ENCODE measurements around the gene LCNL1.
"Not testable (repeated sequence)": the region's sequence is repeated elsewhere in the genome, so short reads cannot be mapped to it uniquely, and the experiment has no call there.

LCNL1 gene

GRCh38 chr9:137004285-137004684 lies 21.5 kb downstream of the LCNL1 start:
- H3K27ac ChIP-seq (ENCODE audit: low read depth, low read length); H3K4me3 ChIP-seq (ENCODE audit: low read depth in 1 of 2, low read length in 2 of 2); H3K4me1 ChIP-seq (ENCODE audit: control insufficient read depth in 1 of 2, insufficient read depth in 2 of 2, low read length in 2 of 2); H3K36me3 ChIP-seq (ENCODE audit: control insufficient read depth in 1 of 2, insufficient read depth in 2 of 2, low read length in 2 of 2); H3K27me3 ChIP-seq (ENCODE audit: control insufficient read depth in 1 of 2, insufficient read depth in 2 of 2, low read length in 2 of 2); H3K9ac ChIP-seq (ENCODE audit: low read depth in 1 of 2, low read length in 2 of 2); H3K9me3 ChIP-seq (ENCODE audit: control insufficient read depth in 1 of 2, low read length in 2 of 2): not testable (repeated sequence)

GRCh38 chr9:137006116-137007003 lies 23.6 kb downstream of the LCNL1 start:
- Histone ChIP-seq H3K9ac (ENCODE audit: low read depth in 1 of 2, low read length in 2 of 2) (no peak overlapping the region), H3K9me3 (ENCODE audit: control insufficient read depth in 1 of 2, low read length in 2 of 2) (no peaks in the 10 kb centered on the region), H3K27me3 (ENCODE audit: control insufficient read depth in 1 of 2, insufficient read depth in 2 of 2, low read length in 2 of 2) (no peaks in the 10 kb centered on the region), H3K36me3 (ENCODE audit: control insufficient read depth in 1 of 2, insufficient read depth in 2 of 2, low read length in 2 of 2) (peaks cover 0 to 4% of the 10 kb centered on the region in 2 donors), H3K4me3 (ENCODE audit: low read depth in 1 of 2, low read length in 2 of 2) (no peak overlapping the region), H3K27ac (ENCODE audit: low read depth, low read length) (no peak overlapping the region), H3K4me1 (ENCODE audit: control insufficient read depth in 1 of 2, insufficient read depth in 2 of 2, low read length in 2 of 2) (no peaks in the 10 kb centered on the region)

GRCh38 chr9:137007108-137007815 lies 24.5 kb downstream of the LCNL1 start:
- no peaks in the 10 kb centered on the region for H3K4me1 ChIP-seq (ENCODE audit: control insufficient read depth in 1 of 2, insufficient read depth in 2 of 2, low read length in 2 of 2)
- no peak overlapping the region for H3K27ac ChIP-seq (ENCODE audit: low read depth, low read length)
- no peaks in the 10 kb centered on the region for H3K9me3 ChIP-seq (ENCODE audit: control insufficient read depth in 1 of 2, low read length in 2 of 2)
- H3K4me3 ChIP-seq (ENCODE audit: low read depth in 1 of 2, low read length in 2 of 2), result no peak overlapping the region
- no peaks in the 10 kb centered on the region for H3K27me3 ChIP-seq (ENCODE audit: control insufficient read depth in 1 of 2, insufficient read depth in 2 of 2, low read length in 2 of 2)
- peaks cover 0 to 4% of the 10 kb centered on the region in 2 donors for H3K36me3 ChIP-seq (ENCODE audit: control insufficient read depth in 1 of 2, insufficient read depth in 2 of 2, low read length in 2 of 2)
- H3K9ac ChIP-seq (ENCODE audit: low read depth in 1 of 2, low read length in 2 of 2), result no peak overlapping the region

GRCh38 chr9:137007816-137008270 lies 25.1 kb downstream of the LCNL1 start:
- Histone ChIP-seq H3K4me3 (ENCODE audit: low read depth in 1 of 2, low read length in 2 of 2) (no peak overlapping the region), H3K36me3 (ENCODE audit: control insufficient read depth in 1 of 2, insufficient read depth in 2 of 2, low read length in 2 of 2) (peaks cover 0 to 4% of the 10 kb centered on the region in 2 donors), H3K9ac (ENCODE audit: low read depth in 1 of 2, low read length in 2 of 2) (no peak overlapping the region), H3K27me3 (ENCODE audit: control insufficient read depth in 1 of 2, insufficient read depth in 2 of 2, low read length in 2 of 2) (no peaks in the 10 kb centered on the region), H3K9me3 (ENCODE audit: control insufficient read depth in 1 of 2, low read length in 2 of 2) (no peaks in the 10 kb centered on the region), H3K27ac (ENCODE audit: low read depth, low read length) (no peak overlapping the region), H3K4me1 (ENCODE audit: control insufficient read depth in 1 of 2, insufficient read depth in 2 of 2, low read length in 2 of 2) (no peaks in the 10 kb centered on the region)

GRCh38 chr9:137008312-137008711 lies 25.5 kb downstream of the LCNL1 start:
- no peaks in the 10 kb centered on the region for H3K27me3 ChIP-seq (ENCODE audit: control insufficient read depth in 1 of 2, insufficient read depth in 2 of 2, low read length in 2 of 2)
- H3K4me1 ChIP-seq (ENCODE audit: control insufficient read depth in 1 of 2, insufficient read depth in 2 of 2, low read length in 2 of 2), result no peaks in the 10 kb centered on the region
- no peak overlapping the region for H3K4me3 ChIP-seq (ENCODE audit: low read depth in 1 of 2, low read length in 2 of 2)
- no peaks in the 10 kb centered on the region for H3K9me3 ChIP-seq (ENCODE audit: control insufficient read depth in 1 of 2, low read length in 2 of 2)
- H3K9ac ChIP-seq (ENCODE audit: low read depth in 1 of 2, low read length in 2 of 2), result no peak overlapping the region
- peaks cover 0 to 4% of the 10 kb centered on the region in 2 donors for H3K36me3 ChIP-seq (ENCODE audit: control insufficient read depth in 1 of 2, insufficient read depth in 2 of 2, low read length in 2 of 2)
- no peak overlapping the region for H3K27ac ChIP-seq (ENCODE audit: low read depth, low read length)

- Histone ChIP-seq H3K4me3 (ENCODE audit: low read depth in 1 of 2, low read length in 2 of 2) (no peak overlapping the region), H3K9me3 (ENCODE audit: control insufficient read depth in 1 of 2, low read length in 2 of 2) (no peaks in the 10 kb centered on the region), H3K27me3 (ENCODE audit: control insufficient read depth in 1 of 2, insufficient read depth in 2 of 2, low read length in 2 of 2) (no peaks in the 10 kb centered on the region), H3K36me3 (ENCODE audit: control insufficient read depth in 1 of 2, insufficient read depth in 2 of 2, low read length in 2 of 2) (peaks cover 0 to 4% of the 10 kb centered on the region in 2 donors), H3K9ac (ENCODE audit: low read depth in 1 of 2, low read length in 2 of 2) (no peak overlapping the region), H3K27ac (ENCODE audit: low read depth, low read length) (no peak overlapping the region), H3K4me1 (ENCODE audit: control insufficient read depth in 1 of 2, insufficient read depth in 2 of 2, low read length in 2 of 2) (no peaks in the 10 kb centered on the region)
These were observed 26.4 kb downstream of the LCNL1 start for GRCh38 chr9:137009217-137009616.

GRCh38 chr9:137009938-137010732 lies 27.3 kb downstream of the LCNL1 start:
- Histone ChIP-seq H3K27me3 (ENCODE audit: control insufficient read depth in 1 of 2, insufficient read depth in 2 of 2, low read length in 2 of 2) (no peaks in the 10 kb centered on the region), H3K4me1 (ENCODE audit: control insufficient read depth in 1 of 2, insufficient read depth in 2 of 2, low read length in 2 of 2) (no peaks in the 10 kb centered on the region), H3K4me3 (ENCODE audit: low read depth in 1 of 2, low read length in 2 of 2) (no peak overlapping the region), H3K9ac (ENCODE audit: low read depth in 1 of 2, low read length in 2 of 2) (no peak overlapping the region), H3K36me3 (ENCODE audit: control insufficient read depth in 1 of 2, insufficient read depth in 2 of 2, low read length in 2 of 2) (peaks cover 0 to 6% of the 10 kb centered on the region in 2 donors), H3K27ac (ENCODE audit: low read depth, low read length) (no peak overlapping the region), H3K9me3 (ENCODE audit: control insufficient read depth in 1 of 2, low read length in 2 of 2) (no peaks in the 10 kb centered on the region)

GRCh38 chr9:137011156-137011555 lies 28.4 kb downstream of the LCNL1 start:
- Histone ChIP-seq H3K27ac (ENCODE audit: low read depth, low read length) (no peak overlapping the region), H3K27me3 (ENCODE audit: control insufficient read depth in 1 of 2, insufficient read depth in 2 of 2, low read length in 2 of 2) (no peaks in the 10 kb centered on the region), H3K4me1 (ENCODE audit: control insufficient read depth in 1 of 2, insufficient read depth in 2 of 2, low read length in 2 of 2) (no peaks in the 10 kb centered on the region), H3K4me3 (ENCODE audit: low read depth in 1 of 2, low read length in 2 of 2) (no peak overlapping the region), H3K9me3 (ENCODE audit: control insufficient read depth in 1 of 2, low read length in 2 of 2) (no peaks in the 10 kb centered on the region), H3K36me3 (ENCODE audit: control insufficient read depth in 1 of 2, insufficient read depth in 2 of 2, low read length in 2 of 2) (peaks cover 0 to 6% of the 10 kb centered on the region in 2 donors), H3K9ac (ENCODE audit: low read depth in 1 of 2, low read length in 2 of 2) (no peak overlapping the region)

GRCh38 chr9:137011907-137012675 lies 29.3 kb downstream of the LCNL1 start:
- H3K27ac ChIP-seq (ENCODE audit: low read depth, low read length), result no peak overlapping the region
- no peak overlapping the region for H3K9ac ChIP-seq (ENCODE audit: low read depth in 1 of 2, low read length in 2 of 2)
- no peak overlapping the region for H3K4me3 ChIP-seq (ENCODE audit: low read depth in 1 of 2, low read length in 2 of 2)
- H3K27me3 ChIP-seq (ENCODE audit: control insufficient read depth in 1 of 2, insufficient read depth in 2 of 2, low read length in 2 of 2), result no peaks in the 10 kb centered on the region
- peaks cover 5 to 6% of the 10 kb centered on the region in 2 donors for H3K36me3 ChIP-seq (ENCODE audit: control insufficient read depth in 1 of 2, insufficient read depth in 2 of 2, low read length in 2 of 2)
- no peaks in the 10 kb centered on the region for H3K9me3 ChIP-seq (ENCODE audit: control insufficient read depth in 1 of 2, low read length in 2 of 2)
- H3K4me1 ChIP-seq (ENCODE audit: control insufficient read depth in 1 of 2, insufficient read depth in 2 of 2, low read length in 2 of 2), result no peaks in the 10 kb centered on the region
